ENCODE results near the gene IQSEC3.
A peak's percentile ranks its signal among the peaks of the same experiment; 100 is the strongest.
"Not testable (repeated sequence)": the region's sequence is repeated elsewhere in the genome, so short reads cannot be mapped to it uniquely, and the experiment has no call there.

IQSEC3 gene

GRCh38 chr12:181921-182320, 115.4 kb downstream of the IQSEC3 start:
- DNase-seq = no peak

- DNase-seq = peak; percentile 31
These were observed 115.9 kb downstream of the IQSEC3 start for GRCh38 chr12:182381-182892.

GRCh38 chr12:184811-185575, 118.4 kb downstream of the IQSEC3 start:
- DNase-seq = no peak

GRCh38 chr12:185576-185955, 119.0 kb downstream of the IQSEC3 start:
- no peak for DNase-seq

- DNase-seq = no peak
These were observed 119.5 kb downstream of the IQSEC3 start for GRCh38 chr12:186006-186625.

GRCh38 chr12:187986-188909, 121.7 kb downstream of the IQSEC3 start:
- DNase-seq = not testable (repeated sequence)

GRCh38 chr12:188910-189621, 122.5 kb downstream of the IQSEC3 start:
- DNase-seq = peak; percentile 42

GRCh38 chr12:189622-189962, 123.0 kb downstream of the IQSEC3 start:
- DNase-seq = no peak

- no peak for DNase-seq
These were observed 124.3 kb downstream of the IQSEC3 start for GRCh38 chr12:190881-191280.

- no peak for DNase-seq
These were observed 125.0 kb downstream of the IQSEC3 start for GRCh38 chr12:191541-191940.

- no peak for DNase-seq
These were observed 126.7 kb downstream of the IQSEC3 start for GRCh38 chr12:193261-193660.

- DNase-seq = no peak
These were observed 127.7 kb downstream of the IQSEC3 start for GRCh38 chr12:194276-194675.

- no peak for DNase-seq
These were observed 128.6 kb downstream of the IQSEC3 start for GRCh38 chr12:195156-195555.

- DNase-seq = no peak
These were observed 129.4 kb downstream of the IQSEC3 start for GRCh38 chr12:195951-196350.

- DNase-seq = no peak
These were observed 129.9 kb downstream of the IQSEC3 start for GRCh38 chr12:196436-196835.

- DNase-seq = no peak
These were observed 130.8 kb downstream of the IQSEC3 start for GRCh38 chr12:197347-197746.

- no peak for DNase-seq
These were observed 131.5 kb downstream of the IQSEC3 start for GRCh38 chr12:197911-198695.

- DNase-seq = no peak
These were observed 132.1 kb downstream of the IQSEC3 start for GRCh38 chr12:198705-199104.

- no peak for DNase-seq
These were observed 134.8 kb downstream of the IQSEC3 start for GRCh38 chr12:201361-201760.

GRCh38 chr12:202081-202731, 135.6 kb downstream of the IQSEC3 start:
- DNase-seq = no peak

- no peak for DNase-seq
These were observed 136.5 kb downstream of the IQSEC3 start for GRCh38 chr12:203074-203461.

All from OCI-M1 (cell line).